HepG2 (cell line): ENCODE measurements around the gene SGF29. TPM values are rescaled to one million over a fixed set of nuclear protein-coding genes. Genes with fewer than 3 reads are reported as not detected.

Experiments used
- BCL6 ChIP-seq: IDR thresholded peaks from 2 replicates; pipeline ENCODE4 v1.6.1; 2016; ENCODE audit warnings: missing genetic modification reagents, missing compliant biosample characterization
- IKZF4 ChIP-seq: sonication (generic); formaldehyde crosslinking; IDR thresholded peaks from 2 replicates; pipeline ENCODE4 v1.5.1; 2020; ENCODE audit warnings: borderline replicate concordance, mild to moderate bottlenecking, low read depth, missing genetic modification reagents; ENCODE audit errors: not compliant biosample characterization
- LCORL ChIP-seq, 2 experiments: fragments of 450-650 bp in 1 of 2; sonication (generic) in 1 of 2; formaldehyde crosslinking in 1 of 2; IDR thresholded peaks; 2 replicates each; pipeline versions ENCODE4 v1.5.0 to v1.6.1; 2017 to 2020; ENCODE audit warnings: antibody characterized with exemption in 1 of 2, missing genetic modification reagents in 1 of 2
- MAFK ChIP-seq, 2 experiments: IDR thresholded peaks in 1 of 2; conservative IDR thresholded peaks in 1 of 2; 2 replicates each; pipeline ENCODE4 v1.6.1; 2011; ENCODE audit warnings: improper control_type of control experiment in 2 of 2, low read length in 2 of 2
- NFATC3 ChIP-seq: sonication (generic); formaldehyde crosslinking; IDR thresholded peaks from 2 replicates; pipeline ENCODE4 v1.5.1; 2020; ENCODE audit warnings: mild to moderate bottlenecking, missing genetic modification reagents
- NFKB2 ChIP-seq: sonication (generic); formaldehyde crosslinking; IDR thresholded peaks from 2 replicates; pipeline ENCODE4 v1.4.0; 2020; ENCODE audit warnings: missing genetic modification reagents, borderline replicate concordance
- RXRB ChIP-seq: IDR thresholded peaks from 2 replicates; pipeline ENCODE4 v1.6.1; 2016; ENCODE audit warnings: borderline replicate concordance, missing genetic modification reagents, missing compliant biosample characterization
- STAT6 ChIP-seq: sonication (generic); formaldehyde crosslinking; IDR thresholded peaks from 2 replicates; pipeline ENCODE4 v1.4.0; 2020; ENCODE audit warnings: missing genetic modification reagents, mild to moderate bottlenecking, borderline replicate concordance
- THYN1 ChIP-seq: sonication (generic); formaldehyde crosslinking; IDR thresholded peaks from 2 replicates; pipeline ENCODE4 v1.8.1; 2023; ENCODE audit warnings: low read depth, mild to moderate bottlenecking, moderate library complexity, missing genetic modification reagents, borderline replicate concordance
- TP53 ChIP-seq: sonication (generic); formaldehyde crosslinking; conservative IDR thresholded peaks from 2 replicates; pipeline ENCODE4 v1.4.0; 2020; ENCODE audit warnings: missing genetic modification reagents
- ZFP36L2 ChIP-seq: sonication (generic); formaldehyde crosslinking; IDR thresholded peaks from 2 replicates; pipeline ENCODE4 v1.4.0; 2020; ENCODE audit warnings: missing genetic modification reagents
- ZNF589 ChIP-seq: sonication (generic); formaldehyde crosslinking; conservative IDR thresholded peaks from 2 replicates; pipeline ENCODE4 v1.8.0; 2022; ENCODE audit warnings: mild to moderate bottlenecking, moderate library complexity, missing genetic modification reagents
- ZNF619 ChIP-seq: sonication (generic); formaldehyde crosslinking; IDR thresholded peaks from 2 replicates; pipeline ENCODE4 v1.4.0; 2020; ENCODE audit warnings: mild to moderate bottlenecking, missing genetic modification reagents
- polyA plus RNA-seq, 8 experiments: library from polyadenylated mRNA; depleted of rRNA in 3 of 8; stranded (reverse) in 7 of 8; unstranded in 1 of 8; fragments of >200 nt; fragmentation: Illumina TruSeq in 4 of 8; extraction: Trizol in 4 of 8; gene quantifications; 2 replicates each; pipeline versions ENCODE4 v1.2.1 to v1.2.3, GENCODE V29; 2011 to 2016; ENCODE audit warnings: low read depth in 4 of 8, missing spikeins in 1 of 8, mixed read lengths in 1 of 8; ENCODE audit not compliant: insufficient read depth in 1 of 8
- total RNA-seq, 5 experiments: library from RNA; depleted of rRNA; stranded (reverse); fragments of >200 nt; fragmentation: Illumina TruSeq; extraction: Trizol; gene quantifications; 2 replicates each; pipeline ENCODE4 v1.2.3, GENCODE V29; 2016; ENCODE audit warnings: low read depth in 1 of 5
- TF ChIP-seq, protein P1 (sequence below): sonication (generic); formaldehyde crosslinking; IDR thresholded peaks from 2 replicates; pipeline ENCODE4 v1.4.0; 2020; ENCODE audit warnings: missing genetic modification reagents
- TF ChIP-seq, protein P2 (sequence below): sonication (generic); formaldehyde crosslinking; IDR thresholded peaks from 2 replicates; pipeline ENCODE4 v1.4.0; 2020; ENCODE audit warnings: missing genetic modification reagents

SGF29 gene
- total and polyA plus RNA-seq, 2 of the 13 experiments (the other 11 are each of a cell fraction or from before 2014, with no cell fraction given), result 5.0 to 29.4 TPM

DNA sequence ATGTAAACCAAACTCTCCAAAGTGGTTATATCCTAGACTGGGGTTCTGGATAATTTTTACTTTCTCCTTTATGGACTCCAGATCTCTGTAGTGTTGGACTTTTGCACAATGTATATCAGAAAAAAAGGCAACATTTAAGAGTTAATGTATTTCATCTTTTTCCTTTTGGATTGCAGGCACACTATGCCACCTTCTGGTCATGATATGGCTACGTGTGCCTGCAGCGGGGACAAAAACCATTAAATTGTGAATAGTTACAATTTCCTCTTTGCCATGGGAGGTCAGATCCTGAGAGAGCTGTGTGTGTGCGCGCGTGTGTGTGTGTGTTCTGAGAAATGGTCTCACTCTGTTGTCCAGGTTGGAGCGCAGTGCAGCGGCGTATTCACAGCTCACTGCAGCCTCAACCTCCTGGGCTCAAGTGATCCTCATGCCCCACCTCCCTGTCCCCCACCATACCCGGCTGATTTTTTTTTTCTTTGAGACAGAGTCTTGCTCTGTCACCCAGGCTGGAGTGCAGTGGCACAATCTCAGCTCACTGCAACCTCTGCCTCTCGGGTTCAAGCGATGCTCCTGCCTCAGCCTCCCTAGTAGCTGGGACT is 4.3 kb upstream of the SGF29 start (continued):
- TF ChIP-seq, protein P1, sequence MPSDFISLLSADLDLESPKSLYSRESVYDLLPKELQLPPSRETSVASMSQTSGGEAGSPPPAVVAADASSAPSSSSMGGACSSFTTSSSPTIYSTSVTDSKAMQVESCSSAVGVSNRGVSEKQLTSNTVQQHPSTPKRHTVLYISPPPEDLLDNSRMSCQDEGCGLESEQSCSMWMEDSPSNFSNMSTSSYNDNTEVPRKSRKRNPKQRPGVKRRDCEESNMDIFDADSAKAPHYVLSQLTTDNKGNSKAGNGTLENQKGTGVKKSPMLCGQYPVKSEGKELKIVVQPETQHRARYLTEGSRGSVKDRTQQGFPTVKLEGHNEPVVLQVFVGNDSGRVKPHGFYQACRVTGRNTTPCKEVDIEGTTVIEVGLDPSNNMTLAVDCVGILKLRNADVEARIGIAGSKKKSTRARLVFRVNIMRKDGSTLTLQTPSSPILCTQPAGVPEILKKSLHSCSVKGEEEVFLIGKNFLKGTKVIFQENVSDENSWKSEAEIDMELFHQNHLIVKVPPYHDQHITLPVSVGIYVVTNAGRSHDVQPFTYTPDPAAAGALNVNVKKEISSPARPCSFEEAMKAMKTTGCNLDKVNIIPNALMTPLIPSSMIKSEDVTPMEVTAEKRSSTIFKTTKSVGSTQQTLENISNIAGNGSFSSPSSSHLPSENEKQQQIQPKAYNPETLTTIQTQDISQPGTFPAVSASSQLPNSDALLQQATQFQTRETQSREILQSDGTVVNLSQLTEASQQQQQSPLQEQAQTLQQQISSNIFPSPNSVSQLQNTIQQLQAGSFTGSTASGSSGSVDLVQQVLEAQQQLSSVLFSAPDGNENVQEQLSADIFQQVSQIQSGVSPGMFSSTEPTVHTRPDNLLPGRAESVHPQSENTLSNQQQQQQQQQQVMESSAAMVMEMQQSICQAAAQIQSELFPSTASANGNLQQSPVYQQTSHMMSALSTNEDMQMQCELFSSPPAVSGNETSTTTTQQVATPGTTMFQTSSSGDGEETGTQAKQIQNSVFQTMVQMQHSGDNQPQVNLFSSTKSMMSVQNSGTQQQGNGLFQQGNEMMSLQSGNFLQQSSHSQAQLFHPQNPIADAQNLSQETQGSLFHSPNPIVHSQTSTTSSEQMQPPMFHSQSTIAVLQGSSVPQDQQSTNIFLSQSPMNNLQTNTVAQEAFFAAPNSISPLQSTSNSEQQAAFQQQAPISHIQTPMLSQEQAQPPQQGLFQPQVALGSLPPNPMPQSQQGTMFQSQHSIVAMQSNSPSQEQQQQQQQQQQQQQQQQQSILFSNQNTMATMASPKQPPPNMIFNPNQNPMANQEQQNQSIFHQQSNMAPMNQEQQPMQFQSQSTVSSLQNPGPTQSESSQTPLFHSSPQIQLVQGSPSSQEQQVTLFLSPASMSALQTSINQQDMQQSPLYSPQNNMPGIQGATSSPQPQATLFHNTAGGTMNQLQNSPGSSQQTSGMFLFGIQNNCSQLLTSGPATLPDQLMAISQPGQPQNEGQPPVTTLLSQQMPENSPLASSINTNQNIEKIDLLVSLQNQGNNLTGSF (CRISPR knock-in tag), result no peak
- no peak for TF ChIP-seq IKZF4
- no peak for TF ChIP-seq MAFK (conservative IDR thresholded peaks at IDR 0.05 in 1 of 2, IDR thresholded peaks at IDR 0.05 in 1 of 2; ENCODE audit: low read length in 2 of 2)
- TF ChIP-seq BCL6 (CRISPR knock-in tag), result 0 out of 2 replicates have a peak, but pooled peaks have one; percentile 18
- no peak for TF ChIP-seq TP53
- TF ChIP-seq ZFP36L2, result no peak
- no peak for TF ChIP-seq NFKB2 (CRISPR knock-in tag)
- TF ChIP-seq RXRB, result 0 out of 2 replicates have a peak, but pooled peaks have one; percentile 45
- TF ChIP-seq, protein P2, sequence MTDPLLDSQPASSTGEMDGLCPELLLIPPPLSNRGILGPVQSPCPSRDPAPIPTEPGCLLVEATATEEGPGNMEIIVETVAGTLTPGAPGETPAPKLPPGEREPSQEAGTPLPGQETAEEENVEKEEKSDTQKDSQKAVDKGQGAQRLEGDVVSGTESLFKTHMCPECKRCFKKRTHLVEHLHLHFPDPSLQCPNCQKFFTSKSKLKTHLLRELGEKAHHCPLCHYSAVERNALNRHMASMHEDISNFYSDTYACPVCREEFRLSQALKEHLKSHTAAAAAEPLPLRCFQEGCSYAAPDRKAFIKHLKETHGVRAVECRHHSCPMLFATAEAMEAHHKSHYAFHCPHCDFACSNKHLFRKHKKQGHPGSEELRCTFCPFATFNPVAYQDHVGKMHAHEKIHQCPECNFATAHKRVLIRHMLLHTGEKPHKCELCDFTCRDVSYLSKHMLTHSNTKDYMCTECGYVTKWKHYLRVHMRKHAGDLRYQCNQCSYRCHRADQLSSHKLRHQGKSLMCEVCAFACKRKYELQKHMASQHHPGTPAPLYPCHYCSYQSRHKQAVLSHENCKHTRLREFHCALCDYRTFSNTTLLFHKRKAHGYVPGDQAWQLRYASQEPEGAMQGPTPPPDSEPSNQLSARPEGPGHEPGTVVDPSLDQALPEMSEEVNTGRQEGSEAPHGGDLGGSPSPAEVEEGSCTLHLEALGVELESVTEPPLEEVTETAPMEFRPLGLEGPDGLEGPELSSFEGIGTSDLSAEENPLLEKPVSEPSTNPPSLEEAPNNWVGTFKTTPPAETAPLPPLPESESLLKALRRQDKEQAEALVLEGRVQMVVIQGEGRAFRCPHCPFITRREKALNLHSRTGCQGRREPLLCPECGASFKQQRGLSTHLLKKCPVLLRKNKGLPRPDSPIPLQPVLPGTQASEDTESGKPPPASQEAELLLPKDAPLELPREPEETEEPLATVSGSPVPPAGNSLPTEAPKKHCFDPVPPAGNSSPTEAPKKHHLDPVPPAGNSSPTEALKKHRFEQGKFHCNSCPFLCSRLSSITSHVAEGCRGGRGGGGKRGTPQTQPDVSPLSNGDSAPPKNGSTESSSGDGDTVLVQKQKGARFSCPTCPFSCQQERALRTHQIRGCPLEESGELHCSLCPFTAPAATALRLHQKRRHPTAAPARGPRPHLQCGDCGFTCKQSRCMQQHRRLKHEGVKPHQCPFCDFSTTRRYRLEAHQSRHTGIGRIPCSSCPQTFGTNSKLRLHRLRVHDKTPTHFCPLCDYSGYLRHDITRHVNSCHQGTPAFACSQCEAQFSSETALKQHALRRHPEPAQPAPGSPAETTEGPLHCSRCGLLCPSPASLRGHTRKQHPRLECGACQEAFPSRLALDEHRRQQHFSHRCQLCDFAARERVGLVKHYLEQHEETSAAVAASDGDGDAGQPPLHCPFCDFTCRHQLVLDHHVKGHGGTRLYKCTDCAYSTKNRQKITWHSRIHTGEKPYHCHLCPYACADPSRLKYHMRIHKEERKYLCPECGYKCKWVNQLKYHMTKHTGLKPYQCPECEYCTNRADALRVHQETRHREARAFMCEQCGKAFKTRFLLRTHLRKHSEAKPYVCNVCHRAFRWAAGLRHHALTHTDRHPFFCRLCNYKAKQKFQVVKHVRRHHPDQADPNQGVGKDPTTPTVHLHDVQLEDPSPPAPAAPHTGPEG (CRISPR knock-in tag), result no peak
- no peak for TF ChIP-seq STAT6 (CRISPR knock-in tag)
- no peak for TF ChIP-seq ZNF619 (CRISPR knock-in tag)
- TF ChIP-seq THYN1, result no peak
- TF ChIP-seq NFATC3 (CRISPR knock-in tag), result no peak
- TF ChIP-seq LCORL (IDR thresholded peaks at IDR 0.05), result no peak
- TF ChIP-seq LCORL (CRISPR knock-in tag; IDR thresholded peaks at IDR 0.05), result peak; percentile 49; the same call in 1 of the 2 replicates
- TF ChIP-seq ZNF589 (CRISPR knock-in tag), result no peak
